H1 (cell line): ENCODE measurements around the gene CAMK2G. TPM values are rescaled to one million over a fixed set of nuclear protein-coding genes. Genes with fewer than 3 reads are reported as not detected.

Experiments
- CTCF ChIA-PET: fragments of 300-600 bp; sonication (Branson Sonifier 250); formaldehyde crosslinking; loops from one replicate; lab custom pipeline; 2021; ENCODE audit not compliant: partially characterized antibody; lab: Charles Lee
- POLR2A ChIA-PET: fragments of 300-600 bp; sonication (Branson Sonifier 250); formaldehyde crosslinking; loops from one replicate; lab custom pipeline; 2021; ENCODE audit warnings: inconsistent platforms; ENCODE audit not compliant: partially characterized antibody; lab: Charles Lee
- DNase-seq, 2 experiments: peaks; one replicate each; pipeline versions ENCODE4 v3.0.0 to v3.0.0-alpha.2; 2010 to 2022; ENCODE audit warnings: low spot score in 2 of 2, low read depth in 1 of 2, mixed read lengths in 1 of 2
- FAIRE-seq: peaks from 2 replicates; lab custom pipeline; 2011; peaks lifted over from hg19 to GRCh38; lab: Jason Lieb, UNC
- H2AFZ ChIP-seq: 2 replicates; pipeline ENCODE4 v1.8.1; 2012; ENCODE audit warnings: low read length, inconsistent platforms
- H2AK5ac ChIP-seq: 2 replicates; pipeline ENCODE4 v1.6.1; 2013; ENCODE audit warnings: low read depth, low read length
- H2BK120ac ChIP-seq: replicated peaks from 2 replicates; pipeline ENCODE3; 2013; ENCODE audit warnings: low read depth, low read length, inconsistent platforms
- H2BK12ac ChIP-seq: 2 replicates; pipeline ENCODE4 v1.6.1; 2013; ENCODE audit warnings: low read depth, low read length
- H2BK15ac ChIP-seq: 2 replicates; pipeline ENCODE4 v1.6.1; 2013; ENCODE audit warnings: low read length
- H2BK20ac ChIP-seq: 2 replicates; pipeline ENCODE4 v1.6.1; 2013; ENCODE audit warnings: low read length
- H2BK5ac ChIP-seq: 2 replicates; pipeline ENCODE4 v1.6.1; 2013; ENCODE audit warnings: low read depth, low read length
- H3K14ac ChIP-seq: 2 replicates; pipeline ENCODE4 v1.6.1; 2013; ENCODE audit warnings: inconsistent platforms; ENCODE audit not compliant: insufficient read length
- H3K18ac ChIP-seq: 2 replicates; pipeline ENCODE4 v1.6.1; 2013; ENCODE audit warnings: low read length; ENCODE audit errors: extremely low read depth
- H3K23ac ChIP-seq: 2 replicates; pipeline ENCODE4 v1.6.1; 2013; ENCODE audit warnings: inconsistent platforms; ENCODE audit not compliant: insufficient read length
- H3K23me2 ChIP-seq: 2 replicates; pipeline ENCODE4 v1.6.1; 2013; ENCODE audit warnings: low read depth, low read length
- H3K27ac ChIP-seq: 2 replicates; pipeline ENCODE4 v1.6.1; 2011; ENCODE audit warnings: low read depth, low read length, inconsistent platforms
- H3K27me3 ChIP-seq, 4 experiments: replicated peaks in 1 of 4; 1 replicate in 1 of 4; 2 replicates in 3 of 4; pipeline versions ENCODE4 v1.6.1 to v1.8.1; 2011 to 2013; ENCODE audit warnings: low read length in 3 of 4, mild to moderate bottlenecking in 3 of 4, inconsistent platforms in 2 of 4, mixed read lengths in 2 of 4, moderate library complexity in 1 of 4; ENCODE audit not compliant: control insufficient read depth in 3 of 4, insufficient read depth in 3 of 4; ENCODE audit errors: extremely low read depth in 1 of 4
- H3K36me3 ChIP-seq, 4 experiments: 2 replicates each; pipeline versions ENCODE4 v1.6.1 to v1.8.1; 2011 to 2013; ENCODE audit warnings: mild to moderate bottlenecking in 4 of 4, low read length in 3 of 4, moderate library complexity in 2 of 4, control low read depth in 1 of 4, inconsistent platforms in 1 of 4; ENCODE audit not compliant: insufficient read depth in 4 of 4, control insufficient read depth in 2 of 4
- H3K4ac ChIP-seq: replicated peaks from 2 replicates; pipeline ENCODE3; 2013; ENCODE audit warnings: low read length, low read depth, mixed read lengths, inconsistent platforms; ENCODE audit not compliant: insufficient read length
- H3K4me1 ChIP-seq, 4 experiments: replicated peaks in 1 of 4; 1 replicate in 1 of 4; 2 replicates in 3 of 4; pipeline versions ENCODE4 v1.6.1 to v1.8.1; 2011 to 2013; ENCODE audit warnings: low read length in 3 of 4, inconsistent platforms in 2 of 4, mixed read lengths in 1 of 4; ENCODE audit not compliant: insufficient read depth in 4 of 4, control insufficient read depth in 3 of 4
- H3K4me2 ChIP-seq, 2 experiments: 2 replicates each; pipeline versions ENCODE4 v1.6.1 to v1.8.1; 2011 to 2013; ENCODE audit warnings: low read depth in 2 of 2, low read length in 2 of 2, control low read depth in 1 of 2, inconsistent platforms in 1 of 2, mild to moderate bottlenecking in 1 of 2; ENCODE audit not compliant: insufficient read depth in 1 of 2
- H3K4me3 ChIP-seq, 4 experiments: fragments of 200-600, 300-600 bp in 1 of 4; sonication (generic), shearing (Covaris generic), sonication (Bioruptor Twin) in 1 of 4; 2 replicates each; pipeline versions ENCODE4 v1.5.1 to v1.8.1; 2011 to 2016; ENCODE audit warnings: low read length in 4 of 4, low read depth in 3 of 4, control low read depth in 2 of 4, inconsistent platforms in 2 of 4, mild to moderate bottlenecking in 2 of 4, mixed read lengths in 1 of 4, moderate library complexity in 1 of 4; ENCODE audit not compliant: insufficient read depth in 2 of 4; ENCODE audit errors: extremely low read depth in 1 of 4
- H3K56ac ChIP-seq: replicated peaks from 2 replicates; pipeline ENCODE3; 2013; ENCODE audit warnings: low read depth, mild to moderate bottlenecking, mixed read lengths, low read length, inconsistent platforms; ENCODE audit not compliant: insufficient read length
- H3K79me1 ChIP-seq: 2 replicates; pipeline ENCODE4 v1.6.1; 2013; ENCODE audit warnings: low read depth, low read length, control low read depth
- H3K79me2 ChIP-seq, 2 experiments: 2 replicates each; pipeline versions ENCODE4 v1.6.1 to v1.8.1; 2012 to 2013; ENCODE audit warnings: low read length in 2 of 2, mild to moderate bottlenecking in 2 of 2, inconsistent platforms in 1 of 2; ENCODE audit not compliant: insufficient read depth in 2 of 2, control insufficient read depth in 1 of 2
- H3K9ac ChIP-seq, 4 experiments: replicated peaks in 1 of 4; 1 replicate in 1 of 4; 2 replicates in 3 of 4; pipeline versions ENCODE4 v1.6.1 to v1.8.1; 2011 to 2013; ENCODE audit warnings: low read depth in 3 of 4, low read length in 3 of 4, control low read depth in 2 of 4, mild to moderate bottlenecking in 2 of 4, moderate library complexity in 2 of 4, inconsistent platforms in 1 of 4; ENCODE audit errors: extremely low read depth in 1 of 4
- H3K9me3 ChIP-seq, 2 experiments: 2 replicates each; pipeline versions ENCODE4 v1.6.1 to v1.8.1; 2012 to 2013; ENCODE audit warnings: mild to moderate bottlenecking in 2 of 2, moderate library complexity in 2 of 2, control low read depth in 1 of 2, inconsistent platforms in 1 of 2, low read depth in 1 of 2, low read length in 1 of 2, mixed read lengths in 1 of 2; ENCODE audit not compliant: insufficient read depth in 2 of 2
- H4K20me1 ChIP-seq, 2 experiments: replicated peaks in 1 of 2; 2 replicates each; pipeline versions ENCODE3 to v1.8.1; 2011 to 2013; ENCODE audit warnings: inconsistent platforms in 2 of 2, low read length in 2 of 2, mild to moderate bottlenecking in 1 of 2; ENCODE audit not compliant: insufficient read depth in 2 of 2, control insufficient read depth in 1 of 2
- H4K5ac ChIP-seq: 2 replicates; pipeline ENCODE4 v1.6.1; 2013; ENCODE audit warnings: low read length, low read depth, mixed read lengths, inconsistent platforms; ENCODE audit not compliant: insufficient read length
- H4K8ac ChIP-seq: 2 replicates; pipeline ENCODE4 v1.8.0; 2013; ENCODE audit warnings: mild to moderate bottlenecking, moderate library complexity, low read length, inconsistent platforms; ENCODE audit not compliant: insufficient read depth; ENCODE audit errors: extremely low read depth
- H4K91ac ChIP-seq: replicated peaks from 2 replicates; pipeline ENCODE3; 2013; ENCODE audit warnings: low read length, mixed read lengths, inconsistent platforms; ENCODE audit not compliant: insufficient read length
- BACH1 ChIP-seq: IDR thresholded peaks from 2 replicates; pipeline ENCODE4 v1.6.1; 2012; ENCODE audit warnings: low read length, improper control_type of control experiment
- SRF ChIP-seq: IDR thresholded peaks from 2 replicates; pipeline ENCODE4 v1.6.1; 2011; ENCODE audit warnings: mild to moderate bottlenecking, low read depth, low read length, moderate library complexity
- SUZ12 ChIP-seq: fragments of 200-600 bp; sonication (generic); IDR thresholded peaks from 2 replicates; pipeline ENCODE4 v1.6.1; 2012; ENCODE audit warnings: mild to moderate bottlenecking, inconsistent platforms, low read length, moderate library complexity, mixed read lengths
- WGBS, 2 experiments: shearing (Covaris generic) in 1 of 2; methylation state at CpG; one replicate each; pipeline versions ENCODE4 v1.1.6 to v1.1.7; 2013 to 2015; ENCODE audit warnings: low lambda C conversion rate in 2 of 2, mixed read lengths in 2 of 2, inconsistent platforms in 1 of 2, low coverage in 1 of 2, missing lambda C conversion rate in 1 of 2; ENCODE audit not compliant: insufficient replicate concordance in 2 of 2, insufficient coverage in 1 of 2, insufficient read length in 1 of 2; ENCODE audit errors: extremely low coverage in 1 of 2, missing lambda C conversion rate in 1 of 2; 5-methylcytosine and 5-hydroxymethylcytosine counted together
- polyA plus RNA-seq, 7 experiments: library from polyadenylated mRNA; depleted of rRNA in 3 of 7; stranded (reverse) in 5 of 7; unstranded in 2 of 7; fragments of >200 nt in 5 of 7; fragments of 200-250 nt in 2 of 7; gene quantifications; 1 replicate in 5 of 7; 2 replicates in 1 of 7; 4 replicates in 1 of 7; pipeline versions ENCODE4 v1.2.1 to v1.2.3, GENCODE V29; 2011 to 2013; ENCODE audit warnings: missing spikeins in 2 of 7, mixed read lengths in 2 of 7
- total RNA-seq: library from RNA; stranded (reverse); fragmentation: NEBNext Ultra II Directional; extraction: Animal tissue kit (Norgen Biotek cat#: 25700); gene quantifications from 2 replicates; pipeline ENCODE4 v1.2.1, GENCODE V29; 2021

Gene CAMK2G
- total and polyA plus RNA-seq, 2 of the 8 experiments (the other 6 are each of a cell fraction or from before 2014, with no cell fraction given): 28.9 to 31.7 TPM

- peaks cover 4 to 31% (median 9%) of the 10 kb centered on the region in 4 experiments; a peak in 6 of 8 replicates for H3K36me3 ChIP-seq
- no peak overlapping the region for H2AFZ ChIP-seq
- H2BK12ac ChIP-seq: peak overlapping the region; percentile 87; the same call in 1 of the 2 replicates
- WGBS, 2 experiments: 94% methylated on average over 7 of the region's 7 CpGs; no CpG with 5 or more reads in 1 of the 2 experiments
- no peak overlapping the region for H4K5ac ChIP-seq
- no peak overlapping the region for H4K8ac ChIP-seq
- H2BK15ac ChIP-seq: no peak overlapping the region
- no peaks in the 10 kb centered on the region for H3K23me2 ChIP-seq
- H3K27ac ChIP-seq: no peak overlapping the region; the same call in 1 of the 2 replicates
- POLR2A ChIA-PET: interaction anchor here (0.6 to 4.2 kb wide), 8 partner anchors 9 to 289 kb away, joined by 3 to 17 read pairs (median 5); partner anchors contain the start of gene PLAU
- H3K14ac ChIP-seq: no peak overlapping the region
- H3K23ac ChIP-seq: no peak overlapping the region
- H3K9ac ChIP-seq: no peak overlapping the region
- H3K79me2 ChIP-seq: peaks cover 0 to 50% of the 10 kb centered on the region in 2 experiments; a peak in 3 of 4 replicates
- no peak overlapping the region for H2BK120ac ChIP-seq
- H3K79me1 ChIP-seq: peaks cover 27% of the 10 kb centered on the region
- H2AK5ac ChIP-seq: no peak overlapping the region
- H4K91ac ChIP-seq: no peak overlapping the region
- no peak overlapping the region for H3K4ac ChIP-seq
- no peak overlapping the region for H2BK5ac ChIP-seq
- H2BK20ac ChIP-seq: 0 out of 2 replicates have a peak overlapping the region, but pooled peaks have one; percentile 48
- TF ChIP-seq BACH1: no peak
- TF ChIP-seq SUZ12: no peak
- no peak for TF ChIP-seq SRF
- no peaks in the 10 kb centered on the region for H3K9me3 ChIP-seq
- H3K4me1 ChIP-seq: peaks cover 0 to 9% (median 4%) of the 10 kb centered on the region in 4 experiments; a peak in 6 of 7 replicates
- no peaks in the 10 kb centered on the region for H3K27me3 ChIP-seq
- FAIRE-seq: no peak
- no peak for DNase-seq
- no peak overlapping the region for H3K56ac ChIP-seq
- peaks cover 11 to 41% of the 10 kb centered on the region in 2 experiments for H4K20me1 ChIP-seq
- no peak overlapping the region for H3K4me3 ChIP-seq
- H3K4me2 ChIP-seq: no peak overlapping the region
- CTCF ChIA-PET: interaction anchor here (0.6 to 18.1 kb wide), 10 partner anchors 12 to 215 kb away, joined by 3 to 243 read pairs (median 4); partner anchors contain the start of gene CAMK2G
- no peak overlapping the region for H3K18ac ChIP-seq
These were observed 7.7 kb downstream of the CAMK2G start for GRCh38 chr10:73866621-73867020.
